Endothelial cell of umbilical vein (primary cell): ENCODE results near the gene TSTD1. TPM values are rescaled to one million over a fixed set of nuclear protein-coding genes. Genes with fewer than 3 reads are reported as not detected.

Source experiments
- BruUV-seq: library from RNA; stranded (reverse); fragments of 400-500 nt; replicated peaks from 2 replicates; lab custom pipeline; 2021; lab: Mats Ljungman, UMichigan
- CTCF ChIA-PET: fragments of 300-600, 350-600 bp; sonication (Branson Sonifier 250); formaldehyde crosslinking; loops from one replicate; lab custom pipeline; 2021; ENCODE audit warnings: antibody characterized with exemption, inconsistent platforms; lab: Charles Lee
- POLR2A ChIA-PET: fragments of 300-600, 350-600 bp; sonication (Branson Sonifier 250); formaldehyde crosslinking; loops from one replicate; lab custom pipeline; 2021; ENCODE audit warnings: antibody characterized with exemption, inconsistent platforms; lab: Charles Lee
- DNase-seq: peaks from one replicate; pipeline ENCODE4 v3.0.0-alpha.2; 2011; ENCODE audit warnings: low read depth, low spot score
- FAIRE-seq: peaks from 2 replicates; lab custom pipeline; 2011; peaks lifted over from hg19 to GRCh38; lab: Jason Lieb, UNC
- H2AFZ ChIP-seq: 2 replicates; pipeline ENCODE4 v1.6.0; 2012; ENCODE audit warnings: low read depth, low read length, control low read depth, inconsistent platforms
- H3K27ac ChIP-seq: 2 replicates; pipeline ENCODE4 v1.5.1; 2011; ENCODE audit warnings: low read depth, mild to moderate bottlenecking, control low read depth, low read length, moderate library complexity; ENCODE audit not compliant: insufficient read depth
- H3K27me3 ChIP-seq, 2 experiments: 2 replicates each; pipeline versions ENCODE4 v1.6.0 to v1.6.1; 2011; ENCODE audit warnings: low read length in 2 of 2, mixed read lengths in 1 of 2; ENCODE audit not compliant: control insufficient read depth in 2 of 2, insufficient read depth in 2 of 2
- H3K36me3 ChIP-seq, 2 experiments: 2 replicates in 1 of 2; 3 replicates in 1 of 2; pipeline ENCODE4 v1.5.1; 2011; ENCODE audit warnings: low read length in 2 of 2, mild to moderate bottlenecking in 1 of 2, moderate library complexity in 1 of 2; ENCODE audit not compliant: control insufficient read depth in 2 of 2, insufficient read depth in 2 of 2; ENCODE audit errors: extremely low read depth in 1 of 2
- H3K4me1 ChIP-seq: 3 replicates; pipeline ENCODE4 v1.5.1; 2011; ENCODE audit warnings: mild to moderate bottlenecking, low read length; ENCODE audit not compliant: control insufficient read depth, insufficient read depth; ENCODE audit errors: extremely low read depth
- H3K4me2 ChIP-seq: 2 replicates; pipeline ENCODE4 v1.6.1; 2011; ENCODE audit warnings: low read length, control low read depth, mixed read lengths; ENCODE audit not compliant: insufficient read depth
- H3K4me3 ChIP-seq, 3 experiments: fragments of 200-600 bp in 1 of 3; sonication (generic), shearing (Covaris generic) in 1 of 3; replicated peaks in 1 of 3; 2 replicates each; pipeline ENCODE4 v1.5.1; 2011 to 2016; ENCODE audit warnings: control low read depth in 3 of 3, low read length in 3 of 3, mild to moderate bottlenecking in 2 of 3, inconsistent platforms in 1 of 3, low read depth in 1 of 3, moderate library complexity in 1 of 3; ENCODE audit not compliant: insufficient read depth in 1 of 3
- H3K79me2 ChIP-seq: 2 replicates; pipeline ENCODE4 v1.6.0; 2012; ENCODE audit warnings: low read length, inconsistent platforms; ENCODE audit not compliant: control insufficient read depth, insufficient read depth
- H3K9ac ChIP-seq: replicated peaks from 2 replicates; pipeline ENCODE3; 2011; ENCODE audit warnings: low read length, control low read depth; ENCODE audit not compliant: insufficient read depth; ENCODE audit errors: extremely low read depth
- H3K9me1 ChIP-seq: replicated peaks from 3 replicates; pipeline ENCODE4 v1.6.0; 2011; ENCODE audit warnings: mild to moderate bottlenecking, low read length; ENCODE audit not compliant: control insufficient read depth, insufficient read depth; ENCODE audit errors: extremely low read depth
- H3K9me3 ChIP-seq: replicated peaks from 2 replicates; pipeline ENCODE4 v1.5.1; 2012; ENCODE audit warnings: low read length, inconsistent platforms; ENCODE audit not compliant: control insufficient read depth, insufficient read depth
- H4K20me1 ChIP-seq: replicated peaks from 2 replicates; pipeline ENCODE3; 2011; ENCODE audit warnings: mild to moderate bottlenecking, low read length; ENCODE audit not compliant: control insufficient read depth, insufficient read depth; ENCODE audit errors: extremely low read depth
- EZH2 ChIP-seq: IDR thresholded peaks from 2 replicates; pipeline ENCODE4 v1.6.1; 2012; ENCODE audit warnings: borderline replicate concordance, low read depth, mild to moderate bottlenecking, moderate library complexity, low read length, inconsistent platforms; ENCODE audit not compliant: severe bottlenecking
- FOS ChIP-seq: IDR thresholded peaks from 2 replicates; pipeline ENCODE4 v1.6.1; 2011; ENCODE audit warnings: mild to moderate bottlenecking, low read length, moderate library complexity, borderline replicate concordance; ENCODE audit not compliant: insufficient read depth
- GATA2 ChIP-seq: IDR thresholded peaks from 2 replicates; pipeline ENCODE4 v1.7.0; 2011; ENCODE audit warnings: low read depth, mild to moderate bottlenecking, moderate library complexity, mixed read lengths, low read length; ENCODE audit not compliant: insufficient read length, insufficient read depth
- JUN ChIP-seq: IDR thresholded peaks from 2 replicates; pipeline ENCODE4 v1.6.1; 2011; ENCODE audit warnings: borderline replicate concordance, low read depth; ENCODE audit not compliant: insufficient read length, insufficient read depth
- MYC ChIP-seq: IDR thresholded peaks from one replicate; pipeline ENCODE4 v1.6.1; 2011; ENCODE audit warnings: mild to moderate bottlenecking, low read depth, low read length
- POLR2A ChIP-seq: IDR thresholded peaks from 2 replicates; pipeline ENCODE4 v1.6.1; 2012; ENCODE audit warnings: low read depth, mild to moderate bottlenecking, control low read depth, low read length
- POLR2AphosphoS5 ChIP-seq: IDR thresholded peaks from 2 replicates; pipeline ENCODE4 v1.6.1; 2012; ENCODE audit warnings: low read depth, mild to moderate bottlenecking, control low read depth, low read length, moderate library complexity; ENCODE audit not compliant: insufficient read depth
- dilution Hi-C: fragments of 300-500 bp; cut with MboI; formaldehyde crosslinking; loops from one replicate; pipeline ENCODE4 v1.15.0; 2019; ENCODE audit warnings: low sequenced_read_pairs; ENCODE audit not compliant: extremely low pct_ligation_motif_present
- intact Hi-C: fragments of 100-400 bp; cut with micrococcal nuclease; formaldehyde crosslinking; loops from one replicate; pipeline ENCODE4 v1.10.0; 2022
- polyA plus RNA-seq, 4 experiments: library from polyadenylated mRNA; depleted of rRNA in 3 of 4; stranded (reverse) in 3 of 4; unstranded in 1 of 4; fragments of >200 nt; gene quantifications; 2 replicates each; pipeline versions ENCODE4 v1.2.1 to v1.2.3, GENCODE V29; 2011 to 2012; ENCODE audit warnings: missing spikeins in 1 of 4
- total RNA-seq: library from RNA; stranded (reverse); gene quantifications from 2 replicates; pipeline ENCODE4 v1.2.3, GENCODE V29; 2021
- TF ChIP-seq, protein P1 (sequence below): IDR thresholded peaks from 2 replicates; pipeline ENCODE4 v1.6.1; 2011; ENCODE audit not compliant: insufficient read depth, insufficient read length
- TF ChIP-seq, protein P2 (sequence below), 2 donors: IDR thresholded peaks; 1 replicate in 1 of 2; 2 replicates in 1 of 2; pipeline ENCODE4 v1.5.1; 2011; ENCODE audit warnings: low read length in 2 of 2, mild to moderate bottlenecking in 2 of 2, moderate library complexity in 2 of 2, control low read depth in 1 of 2, inconsistent platforms in 1 of 2, low read depth in 1 of 2; ENCODE audit not compliant: insufficient read depth in 1 of 2; ENCODE audit errors: extremely low read depth in 1 of 2

TSTD1 gene
- total and polyA plus RNA-seq, 2 donors (not counting 3 experiments of a cell fraction or from before 2014, with no cell fraction given): 8.9 to 39.1 TPM

- Histone ChIP-seq H4K20me1 (no peaks in the 10 kb centered on the region), H3K36me3 (no peaks in the 10 kb centered on the region), H3K4me2 (no peak overlapping the region), H3K4me1 (no peaks in the 10 kb centered on the region), H3K79me2 (no peaks in the 10 kb centered on the region), H3K27ac (no peak overlapping the region), H3K27me3 (no peaks in the 10 kb centered on the region), H2AFZ (no peak overlapping the region), H3K4me3 (no peak overlapping the region), H3K9me1 (no peaks in the 10 kb centered on the region), H3K9me3 (no peaks in the 10 kb centered on the region), H3K9ac (no peak overlapping the region)
- TF ChIP-seq GATA2: no peak
- TF ChIP-seq EZH2: no peak
- TF ChIP-seq MYC: no peak
- TF ChIP-seq POLR2A: no peak
- TF ChIP-seq JUN: no peak
- no peak for TF ChIP-seq POLR2AphosphoS5
- TF ChIP-seq, protein P1, sequence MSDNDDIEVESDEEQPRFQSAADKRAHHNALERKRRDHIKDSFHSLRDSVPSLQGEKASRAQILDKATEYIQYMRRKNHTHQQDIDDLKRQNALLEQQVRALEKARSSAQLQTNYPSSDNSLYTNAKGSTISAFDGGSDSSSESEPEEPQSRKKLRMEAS: no peak
- no peak for TF ChIP-seq FOS
- TF ChIP-seq, protein P2, sequence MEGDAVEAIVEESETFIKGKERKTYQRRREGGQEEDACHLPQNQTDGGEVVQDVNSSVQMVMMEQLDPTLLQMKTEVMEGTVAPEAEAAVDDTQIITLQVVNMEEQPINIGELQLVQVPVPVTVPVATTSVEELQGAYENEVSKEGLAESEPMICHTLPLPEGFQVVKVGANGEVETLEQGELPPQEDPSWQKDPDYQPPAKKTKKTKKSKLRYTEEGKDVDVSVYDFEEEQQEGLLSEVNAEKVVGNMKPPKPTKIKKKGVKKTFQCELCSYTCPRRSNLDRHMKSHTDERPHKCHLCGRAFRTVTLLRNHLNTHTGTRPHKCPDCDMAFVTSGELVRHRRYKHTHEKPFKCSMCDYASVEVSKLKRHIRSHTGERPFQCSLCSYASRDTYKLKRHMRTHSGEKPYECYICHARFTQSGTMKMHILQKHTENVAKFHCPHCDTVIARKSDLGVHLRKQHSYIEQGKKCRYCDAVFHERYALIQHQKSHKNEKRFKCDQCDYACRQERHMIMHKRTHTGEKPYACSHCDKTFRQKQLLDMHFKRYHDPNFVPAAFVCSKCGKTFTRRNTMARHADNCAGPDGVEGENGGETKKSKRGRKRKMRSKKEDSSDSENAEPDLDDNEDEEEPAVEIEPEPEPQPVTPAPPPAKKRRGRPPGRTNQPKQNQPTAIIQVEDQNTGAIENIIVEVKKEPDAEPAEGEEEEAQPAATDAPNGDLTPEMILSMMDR (IDR thresholded peaks at IDR 0.05; ENCODE audit: extremely low read depth in 1 of 2, insufficient read depth in 1 of 2, low read depth in 1 of 2, low read length in 2 of 2): no peak
- ChIA-PET CTCF (interaction anchor here (1.9 kb wide), 1 partner anchor 10 kb away, joined by 6 read pairs; no protein-coding TSS in a partner anchor), POLR2A (no interaction called here)
- DNase-seq (no peak), FAIRE-seq (no peak)
- dilution Hi-C loops: no loop called here
- no TSS peak for BruUV-seq
- intact Hi-C loops: no loop called here
Observed at GRCh38 chr1:161074676-161075368, 36.1 kb upstream of the TSTD1 start.
